IPS-NIHi11 (cell line): ENCODE measurements around the gene JARID2.

ENCODE experiments used
- DNase-seq: peaks from one replicate; pipeline ENCODE4 v3.0.0; 2012; ENCODE audit warnings: mixed read lengths, low spot score

JARID2 gene

DNA sequence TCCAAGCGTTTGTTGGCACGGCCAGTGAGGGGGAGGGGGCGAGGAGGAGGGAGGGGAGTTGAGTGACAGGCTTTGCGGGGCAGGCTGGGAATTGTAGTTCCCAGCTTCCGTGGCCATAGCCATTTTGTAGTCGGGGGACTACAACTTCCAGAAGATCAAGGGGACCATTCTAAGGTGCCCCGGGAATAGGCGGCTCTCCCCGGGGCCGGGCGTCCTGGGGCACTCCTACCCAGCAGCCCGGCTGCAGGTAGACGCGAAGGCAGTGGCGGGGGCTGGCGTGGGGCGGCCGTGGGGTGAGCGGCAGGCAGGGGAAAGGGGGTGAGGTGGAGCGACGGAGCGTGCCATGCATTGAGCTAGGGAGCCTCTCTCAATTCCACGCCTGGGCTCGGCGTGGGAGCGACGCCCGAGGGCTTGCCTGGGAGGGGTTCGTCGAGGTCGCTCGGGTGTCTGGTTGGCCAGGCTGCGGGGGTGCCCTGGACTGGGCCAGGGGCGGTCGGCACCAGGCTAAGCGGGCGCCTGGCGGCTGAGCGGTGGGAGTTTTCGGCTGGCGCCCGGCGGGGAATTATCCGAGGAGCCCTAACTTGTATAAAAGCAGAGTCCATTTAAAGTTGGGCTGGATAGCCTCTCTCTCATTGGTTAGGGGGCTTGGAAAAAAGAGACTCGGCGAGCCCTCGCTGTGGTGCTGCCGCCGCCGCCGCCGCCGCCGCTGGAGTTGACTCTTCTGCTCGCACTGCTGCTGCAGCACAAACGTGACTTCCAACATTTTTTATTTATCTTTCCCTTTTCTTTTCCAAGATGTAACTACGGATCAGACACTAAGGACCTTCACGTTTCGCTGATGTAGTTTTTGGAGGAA is at the start of gene JARID2:
Gene JARID2, plus strand, starts transcription at position 709 of the 856 bp plus-strand sequence. CDS start 471 bp downstream, outside the sequence.
- peak; percentile 89 for DNase-seq

GRCh38 chr6:15200087-15200486 is 45.8 kb upstream of the JARID2 start:
- no peak for DNase-seq

GRCh38 chr6:15205321-15205720 is 40.5 kb upstream of the JARID2 start:
- no peak for DNase-seq

- no peak for DNase-seq
These were observed 39.0 kb upstream of the JARID2 start for GRCh38 chr6:15206887-15207286.

- peak; percentile 63 for DNase-seq
These were observed 37.9 kb upstream of the JARID2 start for GRCh38 chr6:15207923-15208322.

DNA sequence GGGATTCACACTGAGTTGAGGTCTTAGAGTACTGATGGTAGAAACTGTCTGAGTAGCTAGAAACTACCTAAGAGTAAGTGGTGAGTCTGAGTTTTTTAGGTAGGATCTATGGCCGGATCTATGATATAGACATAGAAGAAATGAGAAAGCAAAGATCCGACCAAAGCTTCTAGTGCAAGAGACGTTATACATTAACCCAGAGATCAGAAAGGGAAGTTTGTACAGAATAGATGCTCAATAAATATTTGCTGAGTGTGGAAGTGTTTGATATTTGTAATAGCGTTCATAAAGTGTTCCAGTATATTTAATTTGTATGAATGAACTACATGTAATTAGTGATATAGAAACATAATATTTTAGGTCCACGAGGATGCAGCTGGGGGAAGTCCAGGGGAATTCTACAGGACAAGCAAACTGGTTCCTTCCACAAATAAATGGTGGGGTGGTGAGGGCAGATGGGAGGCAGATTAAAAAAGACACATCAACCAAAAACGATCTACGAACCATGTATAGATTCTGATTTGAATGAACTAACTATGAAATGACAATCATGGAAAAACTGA is 31.9 kb upstream of the JARID2 start:
- DNase-seq = no peak

- DNase-seq = no peak
These were observed 27.5 kb upstream of the JARID2 start for GRCh38 chr6:15218401-15218800.

DNA sequence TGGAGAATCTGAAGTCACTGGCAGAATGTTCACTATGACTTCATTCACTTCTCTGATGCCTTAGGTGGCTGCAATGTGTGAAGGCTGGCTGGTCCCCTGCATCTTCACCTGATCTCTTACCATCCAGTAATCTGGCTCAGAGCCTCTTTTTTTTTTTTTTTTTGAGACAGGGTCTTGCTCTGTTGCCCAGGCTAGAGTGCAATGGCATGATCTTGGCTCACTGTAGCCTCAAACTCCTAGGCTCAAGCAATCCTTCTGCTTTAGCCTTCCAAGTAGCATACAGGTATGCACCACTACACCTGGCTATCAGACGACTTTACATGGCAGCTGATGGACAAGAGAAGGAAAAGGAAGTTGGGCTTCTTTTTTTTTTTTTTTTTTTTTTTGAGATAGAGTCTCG is 25.8 kb upstream of the JARID2 start:
- no peak for DNase-seq

DNA sequence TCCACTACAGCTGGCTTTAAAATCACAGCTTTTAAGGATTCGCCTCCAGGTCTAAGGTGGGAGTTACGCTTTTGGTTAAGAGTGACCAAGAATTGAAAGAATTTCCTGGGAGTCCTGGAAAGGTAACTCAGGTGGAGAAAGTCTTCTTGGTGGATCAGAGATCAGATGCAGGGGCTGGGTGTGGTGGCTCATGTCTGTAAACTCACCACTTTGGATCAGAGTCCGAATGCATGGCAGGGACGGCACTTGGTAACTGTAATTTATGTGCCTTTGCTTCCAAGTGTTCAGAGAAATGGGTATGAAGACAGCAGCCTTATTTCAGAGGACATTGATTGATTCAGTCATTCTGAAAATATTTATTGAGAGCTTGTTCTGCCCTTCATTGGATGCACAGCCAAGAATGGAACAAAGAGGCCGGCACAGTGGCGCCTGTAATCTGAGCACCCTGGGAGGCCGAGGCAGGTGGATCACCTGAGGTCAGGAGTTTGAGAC is 18.0 kb upstream of the JARID2 start:
- no peak for DNase-seq

- DNase-seq = no peak
These were observed 15.0 kb upstream of the JARID2 start for GRCh38 chr6:15230827-15231226.

- DNase-seq = no peak
These were observed 12.9 kb upstream of the JARID2 start for GRCh38 chr6:15232836-15233510.

GRCh38 chr6:15234068-15234758 is 11.7 kb upstream of the JARID2 start:
- DNase-seq = no peak

DNA sequence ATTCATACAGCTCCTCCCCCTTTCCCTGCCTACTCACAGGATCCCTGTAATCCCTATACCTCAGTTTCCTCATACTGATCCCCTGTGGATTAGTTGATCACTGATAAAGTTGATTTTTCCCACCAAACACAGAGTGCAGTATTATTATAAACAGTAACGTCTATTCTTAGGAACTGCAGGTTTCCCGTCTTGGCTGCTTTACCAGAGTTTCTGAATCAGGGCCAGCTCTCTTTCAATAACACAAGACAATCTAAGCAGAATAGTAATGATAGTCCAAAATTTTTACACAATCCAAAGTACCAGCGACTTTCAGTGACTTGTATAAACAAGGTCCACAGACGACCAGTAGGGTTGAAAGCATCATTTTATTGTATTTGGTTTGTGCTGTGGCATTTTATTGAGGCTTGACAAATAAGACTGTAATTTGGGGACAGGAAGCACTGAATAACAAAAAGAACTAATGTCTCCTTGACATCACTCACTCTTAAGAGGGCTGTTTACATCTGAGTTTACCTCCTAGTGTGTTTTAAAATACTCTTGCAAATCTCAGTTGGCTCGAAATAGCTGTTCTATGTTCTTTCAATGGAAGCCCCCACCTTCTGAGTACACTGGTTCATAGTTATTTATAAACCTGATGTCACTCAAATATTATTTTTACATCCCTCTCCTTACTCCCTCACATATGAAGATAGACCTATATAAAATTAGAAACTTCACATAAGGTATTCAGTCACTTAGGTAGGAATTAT is 6.1 kb upstream of the JARID2 start:
- no peak for DNase-seq

DNA sequence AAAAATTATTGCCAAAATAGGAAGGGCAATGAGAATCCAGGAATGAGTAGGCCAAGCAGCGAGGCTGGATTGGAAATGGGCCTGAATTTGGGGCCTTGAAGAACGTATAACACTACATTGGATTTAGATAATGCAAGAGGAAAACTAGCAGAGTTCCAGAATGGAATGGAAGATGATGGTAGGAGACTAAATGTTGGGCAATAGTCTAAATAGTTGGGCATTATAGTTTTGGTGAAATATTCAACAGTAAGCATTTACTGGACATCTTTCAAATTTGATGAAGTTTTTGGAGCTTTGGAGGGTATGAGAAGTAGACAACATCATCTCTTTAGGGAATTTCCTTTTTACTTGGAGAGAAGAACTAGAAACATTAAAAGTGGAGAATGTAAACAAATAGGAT is 3.4 kb upstream of the JARID2 start:
- no peak for DNase-seq

- DNase-seq = no peak
These were observed 2.8 kb upstream of the JARID2 start for GRCh38 chr6:15242937-15243614.

- DNase-seq = peak; percentile 34
These were observed 1.8 kb upstream of the JARID2 start for GRCh38 chr6:15243910-15244619.

GRCh38 chr6:15244620-15245360 is 1.1 kb upstream of the JARID2 start:
- DNase-seq = peak; percentile 52

DNA sequence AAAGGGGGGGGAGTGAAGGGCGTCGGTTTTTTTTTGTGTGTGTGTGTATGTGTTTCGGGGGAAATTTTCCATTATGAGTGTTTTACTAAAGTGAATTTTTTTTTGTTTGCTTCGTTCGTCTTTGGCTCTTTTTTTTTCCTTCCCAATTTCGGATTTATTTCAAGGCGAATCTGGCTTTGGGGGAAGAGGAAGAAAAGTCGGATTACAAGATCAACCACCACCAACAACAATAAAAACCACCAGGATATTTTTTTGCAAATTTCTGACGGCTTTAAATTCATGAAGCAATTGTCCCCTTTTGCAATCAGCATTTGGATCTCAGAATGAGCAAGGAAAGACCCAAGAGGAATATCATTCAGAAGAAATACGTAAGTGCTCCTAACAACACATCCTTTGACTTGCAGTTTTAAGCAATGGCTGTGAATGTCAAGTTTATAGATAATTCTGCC is 372 bp downstream of the JARID2 start:
- no peak for DNase-seq

DNA sequence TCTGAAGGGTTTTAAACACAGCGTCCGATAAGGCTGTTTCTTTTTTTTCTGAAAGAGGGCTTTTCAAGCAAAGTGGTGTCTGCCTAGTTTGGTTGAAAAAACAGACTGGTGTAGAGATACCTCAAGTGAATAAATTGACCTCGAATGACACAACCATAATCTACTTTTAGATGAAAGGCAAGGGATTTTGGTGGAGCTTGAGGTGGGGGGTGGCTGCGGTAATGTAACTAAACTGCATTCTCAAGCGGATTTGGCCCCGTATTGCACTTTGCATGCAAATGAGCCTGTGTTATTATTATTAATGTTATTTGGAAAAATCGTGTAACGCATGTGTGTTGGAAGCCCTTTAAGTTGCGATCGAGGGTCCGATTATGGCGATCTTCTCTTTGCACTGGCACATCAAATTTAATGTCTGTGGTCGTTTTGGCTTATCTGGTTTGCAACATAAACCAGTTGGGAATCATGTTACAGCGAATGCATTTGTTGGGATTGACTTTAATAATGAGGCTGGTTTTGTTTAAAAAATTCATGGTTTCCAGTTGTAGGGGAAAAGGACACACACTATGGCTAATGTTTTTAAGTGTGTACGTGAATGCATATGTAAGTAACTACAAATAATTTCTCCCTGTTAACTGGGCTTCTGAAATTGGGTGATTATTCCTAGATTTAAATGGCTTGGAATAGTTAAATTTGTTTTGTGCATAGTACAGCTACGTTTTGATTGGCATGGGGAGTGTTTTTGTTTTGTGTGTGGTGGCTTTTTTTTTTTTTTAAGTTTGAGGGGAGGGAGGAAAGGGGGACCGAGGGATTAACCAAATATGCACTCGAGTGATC is 1.0 kb downstream of the JARID2 start:
- no peak for DNase-seq
